T-helper 2 cell treated with Interferon-gamma antibody and Interleukin-4, amounts not matched to agents 5 μg/mL and 100 μg/mL, for 36 hours (primary cell): Measurements from ENCODE around the gene SLC7A9.
"Not testable (repeated sequence)": the region's sequence is repeated elsewhere in the genome, so short reads cannot be mapped to it uniquely, and the experiment has no call there.

Experiments used
- DNase-seq: peaks from one replicate; pipeline ENCODE4 v3.0.0; 2021; ENCODE audit warnings: low spot score
- H3K27ac Mint-ChIP-seq: one replicate; pipeline ENCODE4 v1.8.0; 2021; ENCODE audit warnings: mild to moderate bottlenecking, mixed read lengths
- H3K27me3 Mint-ChIP-seq: one replicate; pipeline ENCODE4 v1.8.0; 2021; ENCODE audit warnings: low read depth, mixed read lengths
- H3K36me3 Mint-ChIP-seq: one replicate; pipeline ENCODE4 v1.8.0; 2021; ENCODE audit warnings: low read depth, mixed read lengths
- H3K4me1 Mint-ChIP-seq: one replicate; pipeline ENCODE4 v1.8.0; 2021; ENCODE audit warnings: low read depth, mixed read lengths
- H3K4me3 Mint-ChIP-seq: one replicate; pipeline ENCODE4 v1.8.0; 2022; ENCODE audit warnings: mild to moderate bottlenecking, moderate library complexity, mixed read lengths
- H3K9me3 Mint-ChIP-seq: one replicate; pipeline ENCODE4 v1.8.0; 2021; ENCODE audit warnings: mixed read lengths

Gene SLC7A9

DNA sequence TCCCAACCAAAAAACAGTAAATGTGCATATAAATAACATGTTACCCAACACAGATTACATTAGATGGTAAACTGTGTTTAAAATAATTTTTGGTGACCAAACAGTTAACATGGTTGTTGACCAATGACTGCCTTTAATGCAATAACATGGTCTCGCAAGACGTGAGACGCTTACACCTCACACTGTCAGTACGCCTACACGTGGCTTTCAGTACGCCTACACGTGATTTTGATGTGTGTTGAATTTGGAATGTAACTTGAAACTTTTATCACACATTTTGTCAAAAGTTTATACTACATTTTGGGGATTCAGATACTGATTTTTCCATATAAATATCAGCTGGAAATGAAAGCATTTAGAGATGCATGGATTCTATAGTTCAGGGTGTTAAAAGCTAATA lies 32.0 kb downstream of the SLC7A9 start:
- Mint-ChIP-seq H3K9me3 (peaks cover 14% of the 10 kb centered on the region), H3K27ac (no peak overlapping the region), H3K4me3 (no peak overlapping the region), H3K36me3 (no peaks in the 10 kb centered on the region), H3K4me1 (no peaks in the 10 kb centered on the region), H3K27me3 (no peaks in the 10 kb centered on the region)
- DNase-seq = no peak

- not testable (repeated sequence) for H3K9me3 Mint-ChIP-seq, H3K27ac Mint-ChIP-seq, H3K27me3 Mint-ChIP-seq, H3K36me3 Mint-ChIP-seq, H3K4me3 Mint-ChIP-seq, DNase-seq, H3K4me1 Mint-ChIP-seq
These were observed 36.2 kb downstream of the SLC7A9 start for GRCh38 chr19:32833388-32833787.

DNA sequence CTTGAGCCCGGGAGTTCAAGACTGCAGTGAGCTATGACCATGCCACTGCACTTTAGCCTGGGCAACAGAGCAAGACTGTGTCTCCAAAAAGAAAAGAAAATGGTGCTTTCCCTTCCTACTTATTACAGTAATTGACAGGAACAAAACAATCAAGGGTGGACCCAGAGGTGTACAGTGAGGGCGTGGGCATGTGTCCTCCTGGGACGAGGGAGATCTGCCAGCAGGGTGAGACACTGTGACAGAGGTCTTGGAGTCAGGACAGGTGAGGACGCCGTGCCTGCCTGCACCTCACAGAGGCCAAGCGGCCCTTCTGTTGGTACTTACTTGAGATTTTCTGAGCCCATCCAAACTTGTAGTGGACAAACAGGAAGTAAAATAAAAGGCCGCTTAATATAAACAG lies 36.7 kb downstream of the SLC7A9 start:
- not testable (repeated sequence) for H3K4me1 Mint-ChIP-seq, H3K4me3 Mint-ChIP-seq, DNase-seq, H3K27ac Mint-ChIP-seq, H3K9me3 Mint-ChIP-seq, H3K27me3 Mint-ChIP-seq, H3K36me3 Mint-ChIP-seq

GRCh38 chr19:32832094-32832493 lies 37.5 kb downstream of the SLC7A9 start:
- not testable (repeated sequence) for H3K4me1 Mint-ChIP-seq, H3K4me3 Mint-ChIP-seq, H3K9me3 Mint-ChIP-seq, DNase-seq, H3K27ac Mint-ChIP-seq, H3K36me3 Mint-ChIP-seq, H3K27me3 Mint-ChIP-seq

GRCh38 chr19:32831611-32832010 lies 38.0 kb downstream of the SLC7A9 start:
- Mint-ChIP-seq H3K9me3 (no peaks in the 10 kb centered on the region), H3K27ac (no peak overlapping the region), H3K4me1 (no peaks in the 10 kb centered on the region), H3K27me3 (no peaks in the 10 kb centered on the region), H3K36me3 (no peaks in the 10 kb centered on the region), H3K4me3 (no peak overlapping the region)
- DNase-seq = no peak

DNA sequence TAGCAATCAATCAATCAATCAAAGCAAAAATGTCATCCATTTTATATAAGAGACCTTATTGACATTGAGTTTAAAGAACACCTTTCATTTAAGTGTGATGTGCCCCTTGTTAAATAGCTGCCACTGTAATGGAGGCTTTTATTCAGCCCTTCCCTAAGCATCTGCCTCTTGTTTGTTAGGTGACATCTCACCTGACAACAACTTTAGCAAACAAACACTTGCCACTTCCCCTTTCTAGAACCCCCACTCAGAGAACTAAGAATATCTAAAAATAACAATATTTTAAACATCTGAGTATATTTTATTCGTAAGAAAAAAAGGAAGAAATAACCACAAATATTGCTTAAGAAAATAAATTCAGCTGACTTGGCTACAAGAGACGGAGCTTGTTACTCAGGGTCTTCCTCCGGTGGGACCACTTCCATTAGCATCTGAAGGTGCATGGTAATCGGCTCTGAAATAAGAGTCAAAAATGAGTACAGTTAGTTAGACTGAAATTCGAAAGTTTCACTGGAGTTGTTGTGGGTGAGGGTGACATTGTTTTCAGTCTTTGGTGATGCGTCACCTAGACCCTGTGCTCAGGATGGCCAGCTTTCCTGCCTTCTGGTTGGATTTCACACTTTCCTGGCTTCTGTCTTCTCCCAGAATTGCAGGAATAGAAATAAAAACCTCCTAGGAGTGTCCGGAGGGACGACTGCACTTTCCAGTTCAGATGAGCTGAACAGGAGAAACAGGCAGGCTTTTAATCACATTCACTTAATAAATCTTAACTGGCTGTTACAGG lies 39.1 kb downstream of the SLC7A9 start:
- H3K27ac Mint-ChIP-seq = no peak overlapping the region
- DNase-seq = no peak
- no peaks in the 10 kb centered on the region for H3K36me3 Mint-ChIP-seq
- H3K27me3 Mint-ChIP-seq = no peaks in the 10 kb centered on the region
- no peaks in the 10 kb centered on the region for H3K4me1 Mint-ChIP-seq
- no peaks in the 10 kb centered on the region for H3K9me3 Mint-ChIP-seq
- H3K4me3 Mint-ChIP-seq = no peak overlapping the region

GRCh38 chr19:32829345-32829896 lies 40.1 kb downstream of the SLC7A9 start:
- no peak overlapping the region for H3K27ac Mint-ChIP-seq
- no peak overlapping the region for H3K4me3 Mint-ChIP-seq
- no peaks in the 10 kb centered on the region for H3K9me3 Mint-ChIP-seq
- H3K4me1 Mint-ChIP-seq = no peaks in the 10 kb centered on the region
- H3K36me3 Mint-ChIP-seq = no peaks in the 10 kb centered on the region
- DNase-seq = no peak
- no peaks in the 10 kb centered on the region for H3K27me3 Mint-ChIP-seq

DNA sequence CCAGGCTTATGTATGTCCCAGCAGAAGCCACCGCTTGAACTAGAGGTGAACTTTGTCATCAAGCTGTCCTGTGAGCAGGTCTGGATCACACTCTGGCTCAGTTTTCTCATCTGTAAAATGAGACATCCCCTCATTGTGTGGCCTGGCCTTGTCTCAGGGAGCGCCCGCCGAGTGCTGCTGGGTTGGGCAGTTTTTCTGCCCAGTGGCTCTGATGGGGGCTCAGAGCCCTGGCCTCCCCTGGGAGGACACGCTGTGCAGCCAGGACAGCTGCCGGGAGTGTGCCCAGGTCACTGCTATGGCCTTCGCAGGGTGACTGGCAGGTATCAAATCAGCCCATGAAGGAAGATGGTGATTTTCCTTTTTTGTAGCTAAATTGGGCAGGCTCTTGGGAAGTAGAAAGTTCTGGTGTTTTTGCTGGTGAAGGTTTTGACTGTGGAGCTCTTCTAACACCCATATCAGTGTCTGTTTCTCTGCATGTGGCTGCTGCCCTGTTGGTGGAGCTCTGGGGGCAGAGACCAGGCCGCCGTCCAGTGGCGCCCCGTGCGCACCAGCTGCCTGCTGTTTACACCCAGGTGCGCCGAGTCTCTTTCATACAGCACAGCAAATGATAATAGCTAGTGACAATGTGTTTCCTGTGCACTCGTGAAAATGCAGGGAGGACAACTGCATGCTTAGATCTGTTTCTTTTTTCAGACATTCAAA lies 40.8 kb downstream of the SLC7A9 start:
- H3K9me3 Mint-ChIP-seq = no peaks in the 10 kb centered on the region
- DNase-seq = no peak
- H3K36me3 Mint-ChIP-seq = no peaks in the 10 kb centered on the region
- H3K4me1 Mint-ChIP-seq = no peaks in the 10 kb centered on the region
- no peaks in the 10 kb centered on the region for H3K27me3 Mint-ChIP-seq
- no peak overlapping the region for H3K27ac Mint-ChIP-seq
- no peak overlapping the region for H3K4me3 Mint-ChIP-seq

DNA sequence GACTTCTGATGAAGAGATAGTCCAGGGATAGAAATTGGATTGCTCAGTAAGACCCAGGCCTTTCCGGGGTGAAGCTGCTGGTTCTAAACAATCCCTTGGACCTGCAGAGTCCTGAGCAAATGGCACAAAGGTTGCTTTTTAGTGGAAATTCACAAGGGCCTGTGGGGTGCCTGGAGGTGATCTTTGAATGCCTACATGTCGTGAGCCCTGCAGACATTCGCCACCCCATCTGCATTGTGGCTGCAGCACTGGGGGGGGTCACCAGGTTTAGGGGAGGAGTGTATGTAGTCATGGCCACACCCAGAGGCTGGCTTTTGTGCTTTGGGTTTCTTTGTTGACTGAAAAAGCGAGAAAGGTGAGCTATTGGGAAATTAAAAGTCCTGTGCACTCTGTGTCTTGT lies 41.4 kb downstream of the SLC7A9 start:
- no peaks in the 10 kb centered on the region for H3K9me3 Mint-ChIP-seq
- no peak overlapping the region for H3K4me3 Mint-ChIP-seq
- no peak for DNase-seq
- H3K27ac Mint-ChIP-seq = no peak overlapping the region
- H3K27me3 Mint-ChIP-seq = no peaks in the 10 kb centered on the region
- no peaks in the 10 kb centered on the region for H3K4me1 Mint-ChIP-seq
- H3K36me3 Mint-ChIP-seq = no peaks in the 10 kb centered on the region

DNA sequence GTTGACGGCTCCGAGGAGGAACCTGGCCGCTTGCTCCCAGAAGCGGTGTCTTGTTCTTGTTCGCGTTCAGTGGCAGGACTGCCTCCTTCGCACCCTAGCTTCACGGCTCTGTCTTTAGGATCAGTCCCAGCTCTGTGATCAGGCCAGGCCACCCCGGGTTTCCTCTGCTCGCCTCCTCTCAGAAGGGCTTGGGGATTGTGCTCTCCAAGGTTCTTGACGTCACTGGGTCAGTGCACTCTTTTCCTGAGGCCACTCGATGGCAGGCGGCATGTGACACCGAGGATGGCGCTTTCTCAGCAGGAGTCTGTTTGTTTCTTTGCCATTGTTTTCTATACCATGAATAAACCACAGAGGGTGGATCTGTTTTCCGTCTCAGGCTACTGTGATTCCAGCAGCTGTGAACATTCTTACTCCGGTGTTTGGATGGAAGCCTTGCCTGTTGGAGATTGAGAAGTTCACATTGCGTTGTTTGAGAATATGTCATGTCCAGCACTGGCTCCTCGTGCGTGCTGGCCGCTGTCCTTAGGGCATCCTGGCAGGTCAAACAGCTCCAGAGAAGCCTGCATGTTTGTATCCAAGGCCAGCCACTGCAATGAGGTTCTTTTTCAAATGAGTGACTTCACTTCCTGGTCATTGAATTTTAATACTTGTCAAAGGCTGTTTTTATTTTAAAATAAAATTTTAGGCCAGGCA lies 44.5 kb downstream of the SLC7A9 start:
- H3K9me3 Mint-ChIP-seq = no peaks in the 10 kb centered on the region
- no peaks in the 10 kb centered on the region for H3K36me3 Mint-ChIP-seq
- no peak for DNase-seq
- no peaks in the 10 kb centered on the region for H3K4me1 Mint-ChIP-seq
- H3K27ac Mint-ChIP-seq = no peak overlapping the region
- peaks cover 3% of the 10 kb centered on the region for H3K27me3 Mint-ChIP-seq
- no peak overlapping the region for H3K4me3 Mint-ChIP-seq

GRCh38 chr19:32824191-32824751 lies 45.3 kb downstream of the SLC7A9 start:
- DNase-seq = no peak
- no peaks in the 10 kb centered on the region for H3K36me3 Mint-ChIP-seq
- no peaks in the 10 kb centered on the region for H3K9me3 Mint-ChIP-seq
- peaks cover 7% of the 10 kb centered on the region for H3K27me3 Mint-ChIP-seq
- H3K4me1 Mint-ChIP-seq = peaks cover 1% of the 10 kb centered on the region
- no peak overlapping the region for H3K27ac Mint-ChIP-seq
- no peak overlapping the region for H3K4me3 Mint-ChIP-seq

DNA sequence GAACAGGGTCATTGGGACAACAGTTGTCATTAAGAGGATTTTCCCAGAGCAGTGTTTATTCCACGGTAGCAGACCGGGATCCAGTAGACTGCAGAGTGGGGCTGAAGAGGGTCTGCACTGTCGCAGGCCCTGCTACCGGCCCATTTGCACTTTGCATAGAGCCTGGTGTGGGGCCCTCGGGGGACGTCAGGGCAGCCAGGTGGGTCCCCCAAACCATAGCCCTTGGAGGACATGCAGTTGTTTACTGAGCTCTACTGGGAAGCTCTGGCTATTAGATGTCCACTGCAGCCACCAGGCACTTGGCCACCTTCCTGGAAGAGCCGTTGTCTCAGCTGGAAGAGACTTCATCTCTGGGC lies 45.8 kb downstream of the SLC7A9 start:
- no peaks in the 10 kb centered on the region for H3K36me3 Mint-ChIP-seq
- no peaks in the 10 kb centered on the region for H3K9me3 Mint-ChIP-seq
- peaks cover 7% of the 10 kb centered on the region for H3K27me3 Mint-ChIP-seq
- H3K4me1 Mint-ChIP-seq = peaks cover 1% of the 10 kb centered on the region
- no peak overlapping the region for H3K27ac Mint-ChIP-seq
- no peak overlapping the region for H3K4me3 Mint-ChIP-seq
- DNase-seq = no peak

DNA sequence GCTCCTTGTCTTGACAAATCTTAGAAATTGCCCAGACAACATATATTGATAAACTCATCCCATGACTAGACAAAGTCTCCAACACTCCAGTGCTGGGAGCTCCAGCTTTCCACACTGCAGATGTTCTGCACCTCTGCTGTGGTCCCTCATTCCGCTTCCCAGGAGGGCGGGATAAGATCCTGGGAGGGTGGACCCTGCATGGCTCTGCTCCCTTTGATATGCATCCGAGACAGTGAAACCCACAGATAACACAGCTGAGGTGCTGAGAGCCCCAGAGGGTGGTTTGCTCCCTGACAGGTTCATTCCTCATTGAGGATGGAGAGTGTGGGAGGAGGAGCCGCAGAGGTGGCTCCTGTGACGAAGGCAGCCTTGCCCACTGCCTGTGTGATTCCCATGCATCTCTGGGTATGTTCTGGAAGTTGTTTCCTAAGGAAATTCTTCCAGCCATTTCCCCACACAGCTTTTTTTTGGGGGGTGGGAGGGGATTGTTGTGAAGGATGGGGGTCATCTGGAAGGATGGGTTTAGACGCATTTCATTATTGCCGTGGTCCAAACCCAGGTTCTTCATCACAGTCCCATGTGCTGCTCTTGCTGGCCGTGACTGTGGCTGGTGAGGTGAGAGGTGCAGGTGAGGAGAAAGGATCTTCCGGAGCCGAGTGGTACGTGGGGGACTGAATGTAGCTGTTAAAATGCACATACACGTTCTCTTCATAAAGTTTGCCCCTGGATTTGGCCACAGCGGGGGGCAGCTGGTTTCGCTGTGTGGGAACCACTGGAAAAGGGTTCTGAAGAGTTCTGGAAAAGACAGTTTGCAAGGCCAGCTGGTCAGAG lies 46.4 kb downstream of the SLC7A9 start:
- peaks cover 7% of the 10 kb centered on the region for H3K27me3 Mint-ChIP-seq
- peaks cover 1% of the 10 kb centered on the region for H3K4me1 Mint-ChIP-seq
- no peaks in the 10 kb centered on the region for H3K36me3 Mint-ChIP-seq
- no peak overlapping the region for H3K4me3 Mint-ChIP-seq
- DNase-seq = no peak
- no peak overlapping the region for H3K27ac Mint-ChIP-seq
- no peaks in the 10 kb centered on the region for H3K9me3 Mint-ChIP-seq
